K562 (cell line): ENCODE results near the gene SYNPO2. TPM values are rescaled to one million over a fixed set of nuclear protein-coding genes. Genes with fewer than 3 reads are reported as not detected.

Source experiments
- ATAC-seq: fragments of 200-7000 bp; cut with Tn5 transposase; 3 replicates; pipeline ENCODE4 v1.9.1; 2020; ENCODE audit warnings: moderate library complexity
- BruUV-seq: library from RNA; stranded (reverse); fragments of 400-500 nt; replicated peaks from 2 replicates; lab custom pipeline; 2021; lab: Mats Ljungman, UMichigan
- CTCF ChIA-PET: fragments of 300-600 bp; formaldehyde crosslinking; extraction: SDS; loops from one replicate; lab custom pipeline; 2021; ENCODE audit warnings: low intra/inter-chr PET ratio; lab: Yijun Ruan, JAX
- POLR2A ChIA-PET: fragments of 300-600, 350-650 bp; sonication (Branson Sonifier 250); formaldehyde crosslinking; extraction: SDS; loops from one replicate; lab custom pipeline; 2021; ENCODE audit warnings: antibody characterized with exemption, inconsistent platforms; lab: Yijun Ruan, JAX
- DNase-seq, 4 experiments: peaks; one replicate each; pipeline versions ENCODE4 v3.0.0 to v3.0.0-alpha.2; 2011 to 2018; ENCODE audit warnings: low spot score in 3 of 4, mixed read lengths in 3 of 4; ENCODE audit errors: extremely low read depth in 1 of 4
- FAIRE-seq: peaks from 2 replicates; lab custom pipeline; 2011; peaks lifted over from hg19 to GRCh38; lab: Jason Lieb, UNC
- H2AFZ ChIP-seq: 2 replicates; pipeline ENCODE4 v1.6.0; 2011; ENCODE audit warnings: low read depth, low read length, control low read depth, inconsistent platforms
- H3K27ac ChIP-seq: fragments of 200-600 bp; 3 replicates; pipeline ENCODE4 v1.8.0; 2011; ENCODE audit warnings: low read depth, mild to moderate bottlenecking, control low read depth, inconsistent platforms, low read length, moderate library complexity, mixed read lengths; ENCODE audit errors: extremely low read depth
- H3K27me3 ChIP-seq, 2 experiments: fragments of 300-600 bp in 1 of 2; 2 replicates in 1 of 2; 3 replicates in 1 of 2; pipeline versions ENCODE4 v1.6.0 to v1.8.0; 2011; ENCODE audit warnings: inconsistent platforms in 2 of 2, low read length in 2 of 2, mild to moderate bottlenecking in 1 of 2, mixed read lengths in 1 of 2, moderate library complexity in 1 of 2; ENCODE audit not compliant: control insufficient read depth in 2 of 2, insufficient read depth in 2 of 2
- H3K36me3 ChIP-seq: fragments of 300-600 bp; 3 replicates; pipeline ENCODE4 v1.8.0; 2011; ENCODE audit warnings: mild to moderate bottlenecking, low read length, inconsistent platforms; ENCODE audit not compliant: control insufficient read depth, insufficient read depth
- H3K4me1 ChIP-seq, 2 experiments: fragments of 200-600 bp in 1 of 2; replicated peaks in 1 of 2; 2 replicates in 1 of 2; 3 replicates in 1 of 2; pipeline versions ENCODE4 v1.5.1 to v1.8.0; 2011; ENCODE audit warnings: inconsistent platforms in 2 of 2, low read length in 2 of 2, mild to moderate bottlenecking in 1 of 2, mixed read lengths in 1 of 2, moderate library complexity in 1 of 2; ENCODE audit not compliant: control insufficient read depth in 2 of 2, insufficient read depth in 2 of 2
- H3K4me2 ChIP-seq: 2 replicates; pipeline ENCODE4 v1.6.1; 2011; ENCODE audit warnings: low read length, control low read depth, inconsistent platforms, mixed read lengths; ENCODE audit not compliant: insufficient read depth
- H3K4me3 ChIP-seq: fragments of 200-600 bp; sonication (generic), shearing (Covaris generic); 2 replicates; pipeline ENCODE4 v1.5.1; 2016; ENCODE audit warnings: control low read depth, inconsistent platforms
- H3K79me2 ChIP-seq: fragments of 200-600 bp; 3 replicates; pipeline ENCODE4 v1.8.0; 2011; ENCODE audit warnings: low read length, inconsistent platforms; ENCODE audit not compliant: control insufficient read depth, insufficient read depth
- H3K9ac ChIP-seq, 2 experiments: 2 replicates each; pipeline versions ENCODE4 v1.6.0 to v1.6.1; 2011; ENCODE audit warnings: low read depth in 2 of 2, low read length in 2 of 2, control low read depth in 1 of 2, inconsistent platforms in 1 of 2, mild to moderate bottlenecking in 1 of 2, mixed read lengths in 1 of 2; ENCODE audit not compliant: insufficient read depth in 1 of 2
- H3K9me1 ChIP-seq: one replicate; pipeline ENCODE4 v1.6.0; 2011; ENCODE audit warnings: inconsistent platforms, mild to moderate bottlenecking, low read length, moderate library complexity; ENCODE audit not compliant: control insufficient read depth, insufficient read depth
- H3K9me3 ChIP-seq: replicated peaks from 2 replicates; pipeline ENCODE4 v1.5.1; 2011; ENCODE audit warnings: low read depth, low read length, inconsistent platforms; ENCODE audit not compliant: control insufficient read depth, insufficient read depth
- H4K20me1 ChIP-seq: replicated peaks from 2 replicates; pipeline ENCODE4 v1.6.1; 2011; ENCODE audit warnings: low read length, inconsistent platforms, mixed read lengths; ENCODE audit not compliant: control insufficient read depth, insufficient read depth
- KLF13 ChIP-seq: fragments of 450-650 bp; IDR thresholded peaks from 2 replicates; pipeline ENCODE4 v1.6.1; 2016; ENCODE audit warnings: missing genetic modification characterization, low read depth, mild to moderate bottlenecking, missing compliant biosample characterization, moderate library complexity, borderline replicate concordance
- MEIS2 ChIP-seq: fragments of 450-650 bp; IDR thresholded peaks from 2 replicates; pipeline ENCODE4 v1.6.1; 2014; ENCODE audit warnings: mild to moderate bottlenecking; ENCODE audit not compliant: partially characterized antibody
- SMAD1 ChIP-seq: fragments of 150-350 bp; IDR thresholded peaks from 2 replicates; pipeline ENCODE4 v1.6.1; 2014; ENCODE audit warnings: low read length, low read depth; ENCODE audit not compliant: partially characterized antibody
- ZBTB49 ChIP-seq: sonication (generic); formaldehyde crosslinking; IDR thresholded peaks from 2 replicates; pipeline ENCODE4 v1.8.0; 2022; ENCODE audit warnings: missing genetic modification reagents, mild to moderate bottlenecking, borderline replicate concordance
- ZNF184 ChIP-seq: sonication (generic); formaldehyde crosslinking; IDR thresholded peaks from 2 replicates; pipeline ENCODE4 v1.5.0; 2020; ENCODE audit warnings: missing genetic modification reagents
- ZNF23 ChIP-seq: fragments of 250-450 bp; sonication (Bioruptor Pico); IDR thresholded peaks from 2 replicates; pipeline ENCODE4 v1.4.0; 2020; ENCODE audit warnings: mild to moderate bottlenecking
- ZNF407 ChIP-seq: fragments of 450-650 bp; IDR thresholded peaks from 2 replicates; pipeline ENCODE4 v1.6.1; 2016; ENCODE audit warnings: low read depth
- WGBS: fragments of 100-300 bp; shearing (Covaris generic); methylation state at CpG from one replicate; pipeline ENCODE4 v1.1.6; 2016; ENCODE audit warnings: low coverage, mixed read lengths; ENCODE audit not compliant: insufficient coverage; ENCODE audit errors: missing lambda C conversion rate; 5-methylcytosine and 5-hydroxymethylcytosine counted together
- in situ Hi-C: fragments of 300-500 bp; cut with MboI; formaldehyde crosslinking; loops from 4 replicates; pipeline ENCODE4 v1.15.0; 2018; ENCODE audit warnings: inconsistent platforms, mixed read lengths
- intact Hi-C: fragments of 100-400 bp; cut with micrococcal nuclease; formaldehyde crosslinking; loops from 2 replicates; pipeline ENCODE4 v1.14.2; 2022
- polyA plus RNA-seq, 8 experiments: library from polyadenylated mRNA; depleted of rRNA in 4 of 8; stranded (reverse) in 5 of 8; unstranded in 3 of 8; fragments of >200 nt; fragmentation: Nextera tagmentation in 2 of 8; fragmentation: Illumina TruSeq in 1 of 8; extraction: Ambion mirVana in 2 of 8; extraction: Trizol in 1 of 8; gene quantifications; 2 replicates each; pipeline versions ENCODE4 v1.2.1 to v1.2.3, GENCODE V29; 2011 to 2014; ENCODE audit warnings: inconsistent platforms in 1 of 8, missing spikeins in 1 of 8
- total RNA-seq, 7 experiments: library from RNA; depleted of rRNA in 6 of 7; stranded (reverse); fragments of >200 nt in 6 of 7; fragmentation: Illumina TruSeq in 2 of 7; extraction: Trizol in 2 of 7; gene quantifications; 2 replicates each; pipeline versions ENCODE4 v1.2.1 to v1.2.3, GENCODE V29; 2011 to 2021; ENCODE audit warnings: low replicate concordance in 1 of 7
- TF ChIP-seq, protein P1 (sequence below): sonication (generic); formaldehyde crosslinking; IDR thresholded peaks from 2 replicates; pipeline ENCODE4 v1.8.0; 2022; ENCODE audit warnings: mild to moderate bottlenecking, missing genetic modification reagents, borderline replicate concordance

Gene SYNPO2
- total and polyA plus RNA-seq, 9 of the 15 experiments (the other 6 are each of a cell fraction or from before 2014, with no cell fraction given): 0.03 to 0.18 TPM; not detected in 7

- POLR2A ChIA-PET: no interaction called here
- no peaks in the 10 kb centered on the region for H4K20me1 ChIP-seq
- no peaks in the 10 kb centered on the region for H3K4me1 ChIP-seq
- no peak overlapping the region for H3K27ac ChIP-seq
- no peak overlapping the region for H3K9ac ChIP-seq
- ATAC-seq (no peak), DNase-seq (no peak), FAIRE-seq (no peak)
- H3K27me3 ChIP-seq: no peaks in the 10 kb centered on the region; a peak in 1 of 5 replicates
- intact Hi-C loops: no loop called here
- H3K9me1 ChIP-seq: no peaks in the 10 kb centered on the region
- H3K9me3 ChIP-seq: no peaks in the 10 kb centered on the region
- H3K4me2 ChIP-seq: no peak overlapping the region
- CTCF ChIA-PET: no interaction called here
- in situ Hi-C loops: no loop called here
- no peaks in the 10 kb centered on the region for H3K36me3 ChIP-seq
- H3K4me3 ChIP-seq: no peak overlapping the region
- 0% methylated on average over 2 of the region's 2 CpGs for WGBS
- BruUV-seq: no TSS peak
- no peak overlapping the region for H2AFZ ChIP-seq
- no peaks in the 10 kb centered on the region for H3K79me2 ChIP-seq
- TF ChIP-seq KLF13 (tag) (no peak), SMAD1 (no peak), ZNF184 (CRISPR knock-in tag) (no peak), MEIS2 (no peak), ZNF23 (CRISPR knock-in tag) (no peak), ZNF407 (no peak), ZBTB49 (CRISPR knock-in tag) (no peak)
- TF ChIP-seq, protein P1, sequence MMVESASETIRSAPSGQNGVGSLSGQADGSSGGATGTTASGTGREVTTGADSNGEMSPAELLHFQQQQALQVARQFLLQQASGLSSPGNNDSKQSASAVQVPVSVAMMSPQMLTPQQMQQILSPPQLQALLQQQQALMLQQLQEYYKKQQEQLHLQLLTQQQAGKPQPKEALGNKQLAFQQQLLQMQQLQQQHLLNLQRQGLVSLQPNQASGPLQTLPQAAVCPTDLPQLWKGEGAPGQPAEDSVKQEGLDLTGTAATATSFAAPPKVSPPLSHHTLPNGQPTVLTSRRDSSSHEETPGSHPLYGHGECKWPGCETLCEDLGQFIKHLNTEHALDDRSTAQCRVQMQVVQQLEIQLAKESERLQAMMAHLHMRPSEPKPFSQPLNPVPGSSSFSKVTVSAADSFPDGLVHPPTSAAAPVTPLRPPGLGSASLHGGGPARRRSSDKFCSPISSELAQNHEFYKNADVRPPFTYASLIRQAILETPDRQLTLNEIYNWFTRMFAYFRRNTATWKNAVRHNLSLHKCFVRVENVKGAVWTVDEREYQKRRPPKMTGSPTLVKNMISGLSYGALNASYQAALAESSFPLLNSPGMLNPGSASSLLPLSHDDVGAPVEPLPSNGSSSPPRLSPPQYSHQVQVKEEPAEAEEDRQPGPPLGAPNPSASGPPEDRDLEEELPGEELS: no peak
Observed at GRCh38 chr4:119016636-119017035, 128.0 kb downstream of the SYNPO2 start.
